Loucy (cell line): Measurements from ENCODE around the gene GAREM1.

Source experiments
- EZH2phosphoT487 ChIP-seq: fragments of 200-600 bp; IDR thresholded peaks from 2 replicates; pipeline ENCODE4 v1.6.1; 2018; ENCODE audit warnings: antibody characterized with exemption, mild to moderate bottlenecking, moderate library complexity, borderline replicate concordance
- TF ChIP-seq, protein P1 (sequence below): fragments of 200-600 bp; sonication (generic); conservative IDR thresholded peaks from 2 replicates; pipeline ENCODE4 v1.5.1; 2014; ENCODE audit warnings: mild to moderate bottlenecking, antibody characterized with exemption, low read length

GRCh38 chr18:32483002-32483401, 12.3 kb upstream of the GAREM1 start:
- TF ChIP-seq, protein P1, sequence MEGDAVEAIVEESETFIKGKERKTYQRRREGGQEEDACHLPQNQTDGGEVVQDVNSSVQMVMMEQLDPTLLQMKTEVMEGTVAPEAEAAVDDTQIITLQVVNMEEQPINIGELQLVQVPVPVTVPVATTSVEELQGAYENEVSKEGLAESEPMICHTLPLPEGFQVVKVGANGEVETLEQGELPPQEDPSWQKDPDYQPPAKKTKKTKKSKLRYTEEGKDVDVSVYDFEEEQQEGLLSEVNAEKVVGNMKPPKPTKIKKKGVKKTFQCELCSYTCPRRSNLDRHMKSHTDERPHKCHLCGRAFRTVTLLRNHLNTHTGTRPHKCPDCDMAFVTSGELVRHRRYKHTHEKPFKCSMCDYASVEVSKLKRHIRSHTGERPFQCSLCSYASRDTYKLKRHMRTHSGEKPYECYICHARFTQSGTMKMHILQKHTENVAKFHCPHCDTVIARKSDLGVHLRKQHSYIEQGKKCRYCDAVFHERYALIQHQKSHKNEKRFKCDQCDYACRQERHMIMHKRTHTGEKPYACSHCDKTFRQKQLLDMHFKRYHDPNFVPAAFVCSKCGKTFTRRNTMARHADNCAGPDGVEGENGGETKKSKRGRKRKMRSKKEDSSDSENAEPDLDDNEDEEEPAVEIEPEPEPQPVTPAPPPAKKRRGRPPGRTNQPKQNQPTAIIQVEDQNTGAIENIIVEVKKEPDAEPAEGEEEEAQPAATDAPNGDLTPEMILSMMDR: no peak
- TF ChIP-seq EZH2phosphoT487: no peak
